Peyer's patch (tissue), 4 donors: Measurements from ENCODE around the gene FAH. TPM values are rescaled to one million over a fixed set of nuclear protein-coding genes. Genes with fewer than 3 reads are reported as not detected.

ENCODE experiments used
- DNase-seq, 3 donors: peaks; one replicate each; pipeline ENCODE4 v3.0.0-alpha.2; 2017 to 2019
- H3K27ac ChIP-seq, 4 donors: fragments of 200-600 bp; sonication (generic); one replicate each; pipeline ENCODE4 v1.5.1; 2016 to 2019
- H3K27me3 ChIP-seq, 2 donors: fragments of 200-600 bp; sonication (generic); one replicate each; pipeline ENCODE4 v1.5.1; 2019
- H3K36me3 ChIP-seq, 3 donors: fragments of 200-600 bp; sonication (generic); one replicate each; pipeline ENCODE4 v1.5.1; 2016 to 2019
- H3K4me1 ChIP-seq, 4 donors: fragments of 200-600 bp; sonication (generic); one replicate each; pipeline ENCODE4 v1.5.1; 2016 to 2019
- H3K4me3 ChIP-seq, 4 donors: fragments of 200-600 bp; sonication (generic); 1 replicate in 3 of 4; 2 replicates in 1 of 4; pipeline ENCODE4 v1.5.1; 2016 to 2019; ENCODE audit warnings: mild to moderate bottlenecking in 1 of 4
- H3K9me3 ChIP-seq, 4 donors: fragments of 200-600 bp; sonication (generic); one replicate each; pipeline ENCODE4 v1.5.1; 2016 to 2019; ENCODE audit warnings: mild to moderate bottlenecking in 1 of 4
- CTCF ChIP-seq, 6 experiments: fragments of 450-650 bp in 4 of 6; fragments of 200-600 bp in 2 of 6; sonication (generic) in 1 of 6; IDR thresholded peaks; one replicate each; pipeline ENCODE4 v1.5.1; 2017 to 2019; ENCODE audit warnings: antibody characterized with exemption in 6 of 6, mild to moderate bottlenecking in 3 of 6, moderate library complexity in 1 of 6
- POLR2A ChIP-seq, 2 donors: fragments of 450-650 bp; IDR thresholded peaks; one replicate each; pipeline ENCODE4 v1.5.1; 2017; ENCODE audit warnings: antibody characterized with exemption in 2 of 2, mild to moderate bottlenecking in 2 of 2, moderate library complexity in 2 of 2
- total RNA-seq, 4 donors: library from RNA; depleted of rRNA; stranded (reverse); fragments of >200 nt; gene quantifications; one replicate each; pipeline ENCODE4 v1.1.0, GENCODE V29; 2016

The FAH gene
- total RNA-seq, 4 donors from 2014 or later: 6.6 to 17.3 (median 15.3) TPM

- H3K9me3 ChIP-seq: no peaks in the 10 kb centered on the region
- H3K4me1 ChIP-seq: no peaks in the 10 kb centered on the region
- H3K27me3 ChIP-seq: no peaks in the 10 kb centered on the region
- no peak for TF ChIP-seq POLR2A (IDR thresholded peaks at IDR 0.05)
- TF ChIP-seq CTCF (IDR thresholded peaks at IDR 0.05): no peak
- H3K4me3 ChIP-seq: no peak overlapping the region
- no peaks in the 10 kb centered on the region for H3K36me3 ChIP-seq
- DNase-seq: no peak
- no peak overlapping the region for H3K27ac ChIP-seq
These were observed 41.4 kb downstream of the FAH start for GRCh38 chr15:80194186-80194585.

- Histone ChIP-seq H3K36me3 (no peaks in the 10 kb centered on the region), H3K27me3 (no peaks in the 10 kb centered on the region), H3K27ac (no peak overlapping the region), H3K4me1 (no peaks in the 10 kb centered on the region), H3K9me3 (no peaks in the 10 kb centered on the region), H3K4me3 (no peak overlapping the region)
- TF ChIP-seq POLR2A (IDR thresholded peaks at IDR 0.05) (no peak), CTCF (IDR thresholded peaks at IDR 0.05) (no peak)
- no peak for DNase-seq
These were observed 42.1 kb downstream of the FAH start for GRCh38 chr15:80194914-80195313.

DNA sequence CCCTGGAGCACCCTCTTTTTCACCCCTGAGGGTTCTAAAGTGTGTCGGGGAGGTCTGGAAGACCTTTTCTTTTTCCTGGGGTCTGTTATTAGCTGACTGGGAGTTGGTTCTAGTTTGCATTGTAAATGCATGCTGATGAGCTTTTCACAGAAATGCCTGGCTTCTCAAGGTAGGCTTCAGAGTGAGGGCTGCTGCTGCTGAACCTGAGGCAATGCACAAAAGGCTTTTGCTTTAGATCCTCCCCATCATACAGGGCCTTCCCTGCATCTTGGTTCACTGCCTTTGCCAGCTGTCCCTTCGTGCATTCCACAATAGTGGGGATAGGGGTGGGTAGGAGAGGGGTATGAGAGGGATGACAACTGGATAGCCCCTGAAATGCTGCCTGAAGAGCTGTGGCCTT is 46.6 kb downstream of the FAH start:
- Histone ChIP-seq H3K27me3 (no peaks in the 10 kb centered on the region), H3K4me1 (no peaks in the 10 kb centered on the region), H3K9me3 (no peaks in the 10 kb centered on the region), H3K27ac (no peak overlapping the region), H3K36me3 (no peaks in the 10 kb centered on the region), H3K4me3 (no peak overlapping the region)
- DNase-seq: no peak
- TF ChIP-seq POLR2A (IDR thresholded peaks at IDR 0.05) (no peak), CTCF (IDR thresholded peaks at IDR 0.05) (no peak)

GRCh38 chr15:80199869-80200268 is 47.1 kb downstream of the FAH start:
- no peak for TF ChIP-seq CTCF (IDR thresholded peaks at IDR 0.05)
- no peak for TF ChIP-seq POLR2A (IDR thresholded peaks at IDR 0.05)
- DNase-seq: no peak
- no peaks in the 10 kb centered on the region for H3K9me3 ChIP-seq
- H3K27ac ChIP-seq: no peak overlapping the region
- no peaks in the 10 kb centered on the region for H3K27me3 ChIP-seq
- H3K36me3 ChIP-seq: no peaks in the 10 kb centered on the region
- no peaks in the 10 kb centered on the region for H3K4me1 ChIP-seq
- H3K4me3 ChIP-seq: no peak overlapping the region

- no peaks in the 10 kb centered on the region for H3K36me3 ChIP-seq
- H3K27me3 ChIP-seq: no peaks in the 10 kb centered on the region
- no peak overlapping the region for H3K4me3 ChIP-seq
- H3K27ac ChIP-seq: no peak overlapping the region
- no peak for TF ChIP-seq POLR2A (IDR thresholded peaks at IDR 0.05)
- no peak for TF ChIP-seq CTCF (IDR thresholded peaks at IDR 0.05)
- H3K4me1 ChIP-seq: no peaks in the 10 kb centered on the region
- DNase-seq: no peak
- no peaks in the 10 kb centered on the region for H3K9me3 ChIP-seq
These were observed 48.6 kb downstream of the FAH start for GRCh38 chr15:80201256-80202015.

GRCh38 chr15:80202016-80202315 is 49.2 kb downstream of the FAH start:
- H3K9me3 ChIP-seq: no peaks in the 10 kb centered on the region
- no peaks in the 10 kb centered on the region for H3K27me3 ChIP-seq
- TF ChIP-seq POLR2A (IDR thresholded peaks at IDR 0.05) (no peak), CTCF (IDR thresholded peaks at IDR 0.05) (no peak)
- H3K36me3 ChIP-seq: no peaks in the 10 kb centered on the region
- H3K4me3 ChIP-seq: no peak overlapping the region
- H3K4me1 ChIP-seq: no peaks in the 10 kb centered on the region
- DNase-seq: no peak
- H3K27ac ChIP-seq: no peak overlapping the region
